ENCODE measurements around the gene PDE7B. TPM values are rescaled to one million over a fixed set of nuclear protein-coding genes. Genes with fewer than 3 reads are reported as not detected.

Gene PDE7B
- total and polyA plus RNA-seq, 2 donors (not counting 1 experiment from before 2014, with no cell fraction given): 2.6 to 7.5 TPM

GRCh38 chr6:136022224-136022874 lies 170.8 kb downstream of the PDE7B start:
- ATAC-seq (ENCODE audit: low read depth): no peak
- intact Hi-C loops (cut with micrococcal nuclease): no loop called here
- no peaks in the 10 kb centered on the region for H3K4me1 ChIP-seq (ENCODE audit: control insufficient read depth in 2 of 2, insufficient read depth in 2 of 2, low read length in 2 of 2)
- ChIA-PET CTCF (no interaction called here), POLR2A (no interaction called here)
- H3K4me3 ChIP-seq (ENCODE audit: control extremely low read depth in 1 of 5, extremely low read depth in 1 of 5, insufficient read depth in 1 of 5, low read depth in 2 of 5, low read length in 4 of 5): no peak overlapping the region
- H3K27me3 ChIP-seq (replicated peaks in 1 of 4; ENCODE audit: control extremely low read depth in 1 of 4, control insufficient read depth in 3 of 4, insufficient read depth in 4 of 4, low read length in 3 of 4): no peaks in the 10 kb centered on the region
- Mint-ChIP-seq H3K27ac (no peak overlapping the region), H3K4me3 (no peak overlapping the region), H3K27me3 (no peaks in the 10 kb centered on the region), H3K9me3 (ENCODE audit: insufficient read depth) (no peaks in the 10 kb centered on the region), H3K4me1 (peaks cover 4% of the 10 kb centered on the region)
- H3K9ac ChIP-seq (ENCODE audit: low read length): no peak overlapping the region
- H3K4me2 ChIP-seq (replicated peaks; ENCODE audit: low read depth, low read length, poor library complexity, severe bottlenecking): no peak overlapping the region
- H3K79me2 ChIP-seq (ENCODE audit: control insufficient read depth, insufficient read depth, low read length): no peaks in the 10 kb centered on the region
- no peak overlapping the region for H2AFZ ChIP-seq (ENCODE audit: insufficient read depth, low read depth, low read length, poor library complexity, severe bottlenecking)
- no CpG with 5 or more reads among the region's 3 CpGs for WGBS (ENCODE audit: insufficient coverage)
- no peak overlapping the region for H3K27ac ChIP-seq (ENCODE audit: low read length in 2 of 2)
- no peaks in the 10 kb centered on the region for H3K36me3 ChIP-seq (replicated peaks in 1 of 2; ENCODE audit: control extremely low read depth in 1 of 2, control insufficient read depth in 1 of 2, extremely low read depth in 1 of 2, insufficient read depth in 2 of 2, low read length in 1 of 2)
- H3K9me3 ChIP-seq (ENCODE audit: control extremely low read depth in 1 of 3, control insufficient read depth in 2 of 3, insufficient read depth in 1 of 3, low read length in 2 of 3): no peaks in the 10 kb centered on the region
- no peak for DNase-seq
- TF ChIP-seq EZH2 (IDR thresholded peaks at IDR 0.05; ENCODE audit: borderline replicate concordance, insufficient read depth, low read depth, low read length, poor library complexity, severe bottlenecking) (no peak), CTCF (IDR thresholded peaks at IDR 0.05) (no peak)
- no peaks in the 10 kb centered on the region for H4K20me1 ChIP-seq (ENCODE audit: control insufficient read depth, insufficient read depth, low read length, poor library complexity, severe bottlenecking)

DNA sequence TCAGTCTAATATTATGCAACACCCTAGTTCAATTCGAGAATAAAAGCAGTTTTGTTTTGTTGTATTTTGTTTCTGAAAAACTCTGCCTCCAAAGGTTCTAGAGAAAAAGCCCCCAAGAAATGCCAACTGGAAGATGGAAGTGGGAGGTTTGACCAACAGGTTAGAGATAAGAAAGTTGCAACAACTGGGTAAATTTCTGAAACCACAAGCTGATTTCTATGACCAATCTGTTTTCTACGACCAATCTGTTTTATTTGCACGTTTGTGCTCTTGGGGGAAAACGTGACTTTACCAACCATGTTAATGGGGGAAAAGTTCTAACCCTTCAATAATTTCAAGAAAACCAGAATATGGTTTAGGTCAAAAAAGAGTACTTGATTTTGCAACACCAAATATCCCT lies 173.2 kb downstream of the PDE7B start:
- H3K9me3 Mint-ChIP-seq (ENCODE audit: insufficient read depth): no peaks in the 10 kb centered on the region
- CTCF ChIA-PET: no interaction called here

More for the DNA sequence above, 173.2 kb downstream of the PDE7B start:
- intact Hi-C loops (cut with micrococcal nuclease): no loop called here
- Histone ChIP-seq H3K36me3 (replicated peaks in 1 of 2; ENCODE audit: control extremely low read depth in 1 of 2, control insufficient read depth in 1 of 2, extremely low read depth in 1 of 2, insufficient read depth in 2 of 2, low read length in 1 of 2) (no peaks in the 10 kb centered on the region), H3K9me3 (ENCODE audit: control extremely low read depth in 1 of 3, control insufficient read depth in 2 of 3, insufficient read depth in 1 of 3, low read length in 2 of 3) (no peaks in the 10 kb centered on the region), H3K4me2 (replicated peaks; ENCODE audit: low read depth, low read length, poor library complexity, severe bottlenecking) (no peak overlapping the region), H3K79me2 (ENCODE audit: control insufficient read depth, insufficient read depth, low read length) (no peaks in the 10 kb centered on the region), H4K20me1 (ENCODE audit: control insufficient read depth, insufficient read depth, low read length, poor library complexity, severe bottlenecking) (no peaks in the 10 kb centered on the region), H3K4me1 (ENCODE audit: control insufficient read depth in 2 of 2, insufficient read depth in 2 of 2, low read length in 2 of 2) (no peaks in the 10 kb centered on the region), H3K9ac (ENCODE audit: low read length) (no peak overlapping the region), H3K27me3 (replicated peaks in 1 of 4; ENCODE audit: control extremely low read depth in 1 of 4, control insufficient read depth in 3 of 4, insufficient read depth in 4 of 4, low read length in 3 of 4) (no peaks in the 10 kb centered on the region), H3K4me3 (ENCODE audit: control extremely low read depth in 1 of 5, extremely low read depth in 1 of 5, insufficient read depth in 1 of 5, low read depth in 2 of 5, low read length in 4 of 5) (no peak overlapping the region), H2AFZ (ENCODE audit: insufficient read depth, low read depth, low read length, poor library complexity, severe bottlenecking) (no peak overlapping the region), H3K27ac (ENCODE audit: low read length in 2 of 2) (no peak overlapping the region)
- H3K4me3 Mint-ChIP-seq: no peak overlapping the region
- no peaks in the 10 kb centered on the region for H3K27me3 Mint-ChIP-seq
- TF ChIP-seq CTCF (IDR thresholded peaks at IDR 0.05) (no peak), EZH2 (IDR thresholded peaks at IDR 0.05; ENCODE audit: borderline replicate concordance, insufficient read depth, low read depth, low read length, poor library complexity, severe bottlenecking) (no peak)
- POLR2A ChIA-PET: no interaction called here
- peaks cover 4% of the 10 kb centered on the region for H3K4me1 Mint-ChIP-seq
- no peak for DNase-seq
- H3K27ac Mint-ChIP-seq: no peak overlapping the region
- no peak for ATAC-seq (ENCODE audit: low read depth)
- no CpG with 5 or more reads among the region's 4 CpGs for WGBS (ENCODE audit: insufficient coverage)
